T-helper 17 cell (primary cell): ENCODE results near the gene SCN9A. TPM values are rescaled to one million over a fixed set of nuclear protein-coding genes. Genes with fewer than 3 reads are reported as not detected.
A peak's percentile ranks its signal among the peaks of the same experiment; 100 is the strongest.

Experiments used
- ATAC-seq: fragments of 150-1000 bp; cut with Tn5 transposase; 2 replicates; pipeline ENCODE4 v1.10.0; 2021; ENCODE audit warnings: mild to moderate bottlenecking, moderate library complexity
- DNase-seq, 3 donors: peaks; one replicate each; pipeline versions ENCODE4 v3.0.0 to v3.0.0-alpha.2; 2020 to 2021
- H3K9me3 ChIP-seq: one replicate; pipeline ENCODE4 v1.7.0; 2013; ENCODE audit warnings: low read length, mild to moderate bottlenecking; ENCODE audit not compliant: control insufficient read depth, poor library complexity, severe bottlenecking
- H3K27ac Mint-ChIP-seq: one replicate; pipeline ENCODE4 v1.8.0; 2022; ENCODE audit warnings: mild to moderate bottlenecking, moderate library complexity, mixed read lengths
- H3K27me3 Mint-ChIP-seq: one replicate; pipeline ENCODE4 v1.8.0; 2022; ENCODE audit warnings: mixed read lengths
- H3K36me3 Mint-ChIP-seq: one replicate; pipeline ENCODE4 v1.8.0; 2022; ENCODE audit warnings: low read depth, mixed read lengths
- H3K4me1 Mint-ChIP-seq: one replicate; pipeline ENCODE4 v1.8.0; 2022; ENCODE audit warnings: mild to moderate bottlenecking, mixed read lengths
- H3K4me3 Mint-ChIP-seq: one replicate; pipeline ENCODE4 v1.8.0; 2022; ENCODE audit warnings: mild to moderate bottlenecking, moderate library complexity, mixed read lengths
- total RNA-seq, 4 donors: library from RNA in 2 of 4; stranded (reverse) in 2 of 4; gene quantifications; one replicate each; pipeline ENCODE4 v1.2.3 and lab custom pipeline; 2022 to 2026

The SCN9A gene
- total RNA-seq, 2 donors from 2014 or later, result 0.21 TPM; not detected in 1

DNA sequence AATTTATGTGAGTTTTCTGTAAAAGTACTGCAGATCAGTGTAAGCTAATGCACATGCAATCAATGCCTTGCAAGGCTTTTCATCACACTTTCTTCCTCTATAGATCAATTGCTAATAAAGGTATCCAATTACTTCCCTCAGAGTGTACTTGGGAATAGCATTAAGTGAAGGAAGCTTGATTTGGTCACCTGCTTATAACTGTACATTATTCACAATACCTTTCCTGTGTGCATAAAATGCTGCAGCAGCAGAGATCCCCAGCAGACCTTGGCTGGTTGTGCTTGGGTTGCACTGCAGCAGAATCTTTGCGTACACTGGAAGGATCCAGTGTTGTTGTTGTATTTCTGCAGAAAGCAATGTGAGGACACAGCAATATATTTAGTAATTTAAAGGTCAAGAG is 18.5 kb upstream of the SCN9A start:
- Mint-ChIP-seq H3K27ac (no peak overlapping the region), H3K36me3 (no peaks in the 10 kb centered on the region), H3K4me3 (no peak overlapping the region), H3K4me1 (no peaks in the 10 kb centered on the region), H3K27me3 (no peaks in the 10 kb centered on the region)
- no peak for ATAC-seq
- no peak for DNase-seq
- H3K9me3 ChIP-seq, result no peaks in the 10 kb centered on the region

DNA sequence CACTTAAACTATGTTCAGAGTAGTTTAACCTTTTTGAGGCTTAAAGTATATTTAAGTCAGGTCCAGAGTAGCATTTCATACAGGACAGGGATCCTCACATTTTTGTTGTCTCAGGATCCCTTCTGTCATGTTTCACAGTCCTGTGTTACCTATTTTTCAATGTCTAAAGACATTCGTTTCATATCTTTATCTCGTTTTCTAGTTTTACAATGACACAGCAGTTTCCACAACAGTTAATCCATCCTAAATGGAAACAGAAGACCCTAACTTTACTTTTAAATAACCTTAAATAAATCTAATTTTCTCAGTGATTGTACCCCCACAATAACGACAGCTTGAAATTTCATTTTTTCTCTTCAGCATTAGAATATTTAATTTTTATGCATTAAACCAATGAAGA is 17.3 kb upstream of the SCN9A start:
- Mint-ChIP-seq H3K4me3 (no peak overlapping the region), H3K4me1 (no peaks in the 10 kb centered on the region), H3K27me3 (no peaks in the 10 kb centered on the region), H3K36me3 (no peaks in the 10 kb centered on the region), H3K27ac (no peak overlapping the region)
- ATAC-seq (no peak), DNase-seq (no peak)
- no peaks in the 10 kb centered on the region for H3K9me3 ChIP-seq

DNA sequence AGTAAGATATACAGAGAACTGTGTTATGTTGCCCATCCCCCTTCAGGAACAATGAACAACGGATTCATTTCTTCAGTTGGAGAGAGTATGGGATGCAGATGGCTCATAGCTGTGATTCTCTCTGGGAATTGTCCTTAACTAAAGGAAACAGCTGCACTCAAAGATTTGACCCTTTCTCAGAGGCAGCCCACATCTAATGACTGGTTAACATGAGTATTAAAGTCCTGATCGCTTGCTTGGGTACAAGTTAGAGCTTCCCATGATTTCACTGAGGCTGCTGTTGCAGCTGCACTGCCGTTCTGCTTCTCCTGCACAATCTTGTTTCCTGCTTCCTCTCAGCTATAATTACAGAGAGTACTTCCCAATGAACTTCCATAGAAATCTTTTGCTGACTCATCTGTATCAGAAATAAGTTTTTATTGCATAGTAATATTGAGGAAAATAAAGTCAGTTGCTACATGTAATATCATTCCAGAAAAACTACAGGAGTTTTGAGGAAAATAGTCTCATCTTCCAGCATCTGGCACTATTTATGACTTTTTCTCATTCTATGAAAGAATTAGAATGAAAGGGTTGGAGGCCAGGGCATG is 12.8 kb upstream of the SCN9A start:
- no peak overlapping the region for H3K27ac Mint-ChIP-seq
- H3K27me3 Mint-ChIP-seq, result no peaks in the 10 kb centered on the region
- ATAC-seq (no peak), DNase-seq (no peak)
- no peaks in the 10 kb centered on the region for H3K4me1 Mint-ChIP-seq
- no peaks in the 10 kb centered on the region for H3K36me3 Mint-ChIP-seq
- H3K4me3 Mint-ChIP-seq, result no peak overlapping the region
- no peaks in the 10 kb centered on the region for H3K9me3 ChIP-seq

DNA sequence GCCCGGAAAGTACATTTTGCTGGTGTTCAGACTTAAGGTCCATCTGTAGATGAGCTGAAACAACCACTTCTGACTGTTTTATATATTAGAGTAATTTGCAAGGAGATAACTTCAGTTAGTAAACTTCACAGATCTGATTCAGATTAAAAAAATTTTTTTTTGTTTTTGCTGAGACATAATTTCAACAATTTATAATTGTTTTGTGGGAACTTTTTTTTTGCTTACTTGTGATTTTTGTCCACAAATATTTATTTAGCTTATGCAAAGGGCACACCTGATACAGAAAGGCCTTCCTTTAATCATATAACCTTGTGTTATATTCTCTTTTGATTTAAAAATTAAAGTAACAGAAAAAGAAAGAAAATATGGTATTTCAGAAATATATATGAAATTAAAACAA is 9.6 kb upstream of the SCN9A start:
- no peaks in the 10 kb centered on the region for H3K36me3 Mint-ChIP-seq
- no peak for DNase-seq
- no peak overlapping the region for H3K27ac Mint-ChIP-seq
- no peaks in the 10 kb centered on the region for H3K27me3 Mint-ChIP-seq
- no peaks in the 10 kb centered on the region for H3K9me3 ChIP-seq
- H3K4me3 Mint-ChIP-seq, result no peak overlapping the region
- no peak for ATAC-seq
- H3K4me1 Mint-ChIP-seq, result no peaks in the 10 kb centered on the region

DNA sequence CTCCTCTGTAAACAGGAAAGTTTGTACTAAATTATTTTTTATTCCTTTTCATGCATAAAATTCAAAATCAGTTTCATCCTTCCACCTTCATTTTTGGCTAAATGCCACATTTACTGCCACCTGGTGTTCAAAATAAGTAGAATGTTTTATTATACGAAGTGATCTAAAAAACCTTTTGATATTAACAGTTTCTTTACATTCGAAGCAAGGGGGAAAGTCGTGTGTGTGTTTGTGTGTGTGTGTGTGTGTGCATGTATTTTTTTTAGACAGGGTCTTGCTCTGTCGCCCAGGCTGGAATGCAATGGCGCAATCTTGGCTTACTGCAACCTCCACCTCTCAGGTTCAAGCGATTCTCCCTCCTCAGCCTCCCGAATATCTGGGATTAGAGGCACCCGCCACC is 9.0 kb upstream of the SCN9A start:
- Mint-ChIP-seq H3K27ac (no peak overlapping the region), H3K4me1 (no peaks in the 10 kb centered on the region), H3K36me3 (no peaks in the 10 kb centered on the region), H3K27me3 (no peaks in the 10 kb centered on the region), H3K4me3 (no peak overlapping the region)
- no peaks in the 10 kb centered on the region for H3K9me3 ChIP-seq
- no peak for DNase-seq
- no peak for ATAC-seq

DNA sequence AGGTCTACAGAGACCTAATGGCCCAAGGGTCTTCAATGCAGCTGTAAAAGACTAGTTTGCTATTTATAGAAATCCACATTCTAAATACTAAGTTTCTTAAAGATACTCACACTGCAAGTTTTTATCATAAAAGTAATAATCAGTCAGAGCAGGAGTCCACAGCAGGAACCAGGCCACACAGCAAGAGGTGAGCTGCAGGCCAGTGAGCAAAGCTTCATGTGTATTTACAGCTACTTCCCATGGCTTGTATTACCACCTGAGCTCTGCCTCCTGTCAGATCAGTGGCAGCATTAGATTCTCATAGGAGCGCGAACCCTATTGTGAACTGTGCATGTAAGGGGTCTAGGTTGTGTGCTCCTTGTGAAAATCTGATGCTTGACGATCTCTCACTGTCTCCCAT is 6.7 kb upstream of the SCN9A start:
- no peak overlapping the region for H3K4me3 Mint-ChIP-seq
- H3K36me3 Mint-ChIP-seq, result no peaks in the 10 kb centered on the region
- ATAC-seq, result no peak
- peaks cover 10% of the 10 kb centered on the region for H3K27me3 Mint-ChIP-seq
- DNase-seq, result no peak
- H3K27ac Mint-ChIP-seq, result no peak overlapping the region
- no peaks in the 10 kb centered on the region for H3K4me1 Mint-ChIP-seq
- no peaks in the 10 kb centered on the region for H3K9me3 ChIP-seq

DNA sequence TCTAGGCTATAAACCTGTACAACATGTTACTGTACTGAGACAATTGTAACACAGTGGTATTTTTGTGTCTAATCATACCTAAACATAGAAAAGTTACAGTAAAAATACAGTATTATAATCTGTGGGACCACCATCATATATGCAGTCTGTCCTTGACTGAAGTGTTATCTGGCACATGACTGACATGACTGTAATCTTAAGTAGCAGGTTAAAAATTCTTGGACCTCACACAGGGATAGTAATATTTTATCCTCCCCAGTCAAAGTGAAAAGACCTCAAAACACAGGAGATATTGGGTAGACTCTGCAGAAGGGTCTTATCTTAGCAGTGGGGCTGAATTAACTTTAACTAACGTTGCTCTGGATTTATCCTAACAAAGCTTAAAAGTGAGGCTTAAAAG is 4.9 kb upstream of the SCN9A start:
- ATAC-seq (no peak), DNase-seq (no peak)
- peaks cover 21% of the 10 kb centered on the region for H3K27me3 Mint-ChIP-seq
- H3K36me3 Mint-ChIP-seq, result no peaks in the 10 kb centered on the region
- H3K27ac Mint-ChIP-seq, result no peak overlapping the region
- H3K9me3 ChIP-seq, result no peaks in the 10 kb centered on the region
- H3K4me3 Mint-ChIP-seq, result no peak overlapping the region
- peaks cover 2% of the 10 kb centered on the region for H3K4me1 Mint-ChIP-seq

DNA sequence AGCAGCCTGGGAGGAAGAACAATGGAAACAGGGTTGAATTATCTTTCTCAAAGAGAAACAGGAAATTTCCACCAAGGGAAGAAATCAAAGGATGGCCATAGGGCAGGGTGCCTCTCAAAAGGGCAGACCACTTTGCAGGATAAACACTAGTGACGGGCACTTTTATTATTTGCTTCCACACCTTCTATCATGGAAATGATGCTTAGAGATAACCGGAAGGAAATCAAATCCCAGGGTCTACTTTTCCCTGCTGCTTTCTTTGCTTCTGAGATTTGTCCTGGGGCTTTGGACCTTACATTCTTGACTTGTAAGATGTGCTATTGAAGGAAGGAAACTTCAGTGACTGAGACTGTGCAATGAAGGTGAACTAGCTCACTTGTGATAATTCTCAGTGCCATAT is 1.1 kb upstream of the SCN9A start:
- Mint-ChIP-seq H3K27ac (no peak overlapping the region), H3K4me1 (peaks cover 9% of the 10 kb centered on the region), H3K27me3 (peaks cover 31% of the 10 kb centered on the region), H3K36me3 (no peaks in the 10 kb centered on the region), H3K4me3 (no peak overlapping the region)
- ATAC-seq (no peak), DNase-seq (no peak)
- no peaks in the 10 kb centered on the region for H3K9me3 ChIP-seq

DNA sequence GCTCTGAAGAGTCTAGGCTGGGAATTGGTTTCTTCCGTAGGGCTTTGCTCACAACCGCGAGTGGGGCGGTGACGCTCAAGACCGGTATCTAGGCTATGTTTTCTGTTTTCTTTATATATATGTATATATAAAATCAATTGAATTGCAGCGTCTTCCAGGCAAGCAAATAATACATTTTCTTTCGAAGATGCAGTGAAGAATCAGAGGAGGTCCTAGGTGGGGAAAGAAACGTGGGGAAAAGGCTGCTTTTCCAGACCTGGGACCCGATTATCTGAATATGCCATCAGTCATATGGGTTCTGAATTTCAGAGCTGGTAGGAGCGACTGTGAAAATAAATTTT is 714 bp upstream of the SCN9A start:
- Mint-ChIP-seq H3K27me3 (peaks cover 31% of the 10 kb centered on the region), H3K4me3 (peak overlapping the region; percentile 76), H3K36me3 (no peaks in the 10 kb centered on the region), H3K27ac (no peak overlapping the region), H3K4me1 (peaks cover 9% of the 10 kb centered on the region)
- ATAC-seq (no peak), DNase-seq (no peak)
- no peaks in the 10 kb centered on the region for H3K9me3 ChIP-seq

DNA sequence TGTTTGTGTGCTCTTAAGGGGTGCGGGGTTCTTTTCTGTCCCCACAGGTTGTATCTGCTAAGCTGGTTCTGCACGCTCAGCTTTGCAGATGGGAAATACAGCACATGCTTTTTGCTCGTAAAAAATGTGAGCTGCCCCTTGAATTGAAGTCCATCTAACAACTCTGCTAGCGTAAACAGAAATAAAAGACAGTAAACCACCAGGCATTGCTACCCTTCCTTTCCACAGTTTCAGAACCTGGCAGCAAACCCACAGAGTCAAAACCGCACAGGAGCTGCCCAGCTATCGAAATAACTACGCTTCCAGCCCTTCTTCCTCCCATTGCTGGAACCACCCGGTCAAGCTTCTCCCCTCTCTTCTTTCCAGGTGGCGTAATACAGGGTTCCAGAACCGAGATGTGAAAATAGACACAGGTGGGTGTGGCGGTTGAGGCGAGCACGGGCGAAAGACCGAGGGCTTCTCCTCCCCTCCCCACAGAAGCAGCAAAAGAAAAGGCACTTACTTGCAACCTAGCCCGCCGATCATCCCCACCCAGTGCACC is 479 bp downstream of the SCN9A start:
- Mint-ChIP-seq H3K27me3 (peaks cover 31% of the 10 kb centered on the region), H3K4me1 (peaks cover 9% of the 10 kb centered on the region), H3K27ac (no peak overlapping the region), H3K36me3 (no peaks in the 10 kb centered on the region), H3K4me3 (peak overlapping the region; percentile 76)
- no peak for DNase-seq
- no peak for ATAC-seq
- no peaks in the 10 kb centered on the region for H3K9me3 ChIP-seq

DNA sequence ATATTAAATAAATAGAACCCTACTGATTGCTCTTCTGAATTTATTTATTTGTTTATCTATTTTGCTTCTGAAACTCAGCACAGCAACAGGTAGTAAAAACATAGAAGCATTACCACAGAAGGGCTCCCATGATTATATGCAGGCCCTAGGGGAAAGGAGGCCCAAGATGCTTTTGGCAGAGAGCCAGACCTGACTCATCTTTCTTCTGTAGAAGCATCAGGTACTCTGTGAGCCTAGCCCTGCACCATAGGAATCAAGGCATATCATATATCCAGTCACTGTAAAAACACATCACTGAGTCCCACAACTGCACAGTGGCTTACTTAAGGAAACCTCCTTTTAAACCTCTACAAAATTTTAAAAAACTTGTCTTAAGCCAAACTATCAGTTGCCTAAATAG is 1.8 kb downstream of the SCN9A start:
- no peak overlapping the region for H3K4me3 Mint-ChIP-seq
- H3K27me3 Mint-ChIP-seq, result peaks cover 31% of the 10 kb centered on the region
- H3K27ac Mint-ChIP-seq, result no peak overlapping the region
- ATAC-seq, result no peak
- no peaks in the 10 kb centered on the region for H3K9me3 ChIP-seq
- no peak for DNase-seq
- H3K36me3 Mint-ChIP-seq, result no peaks in the 10 kb centered on the region
- H3K4me1 Mint-ChIP-seq, result peaks cover 9% of the 10 kb centered on the region

DNA sequence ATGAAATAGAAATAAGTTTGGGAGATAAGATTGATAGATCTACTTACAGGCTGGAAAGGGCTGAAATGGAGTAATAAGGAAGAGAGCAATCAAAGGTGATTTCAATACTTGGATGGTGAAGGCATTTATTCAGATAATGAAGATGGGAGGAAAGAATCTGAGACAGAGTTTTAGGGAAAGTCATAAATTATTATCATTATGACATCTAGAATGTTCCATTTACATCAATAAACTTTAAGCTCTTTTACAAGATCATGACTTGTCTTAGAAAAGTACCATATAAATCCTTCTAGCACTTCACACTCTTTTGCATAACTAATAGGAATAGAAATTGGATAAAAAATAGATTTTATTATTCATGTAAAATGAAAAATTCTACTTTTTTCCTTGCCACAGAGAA is 2.2 kb downstream of the SCN9A start:
- peaks cover 31% of the 10 kb centered on the region for H3K27me3 Mint-ChIP-seq

DNA sequence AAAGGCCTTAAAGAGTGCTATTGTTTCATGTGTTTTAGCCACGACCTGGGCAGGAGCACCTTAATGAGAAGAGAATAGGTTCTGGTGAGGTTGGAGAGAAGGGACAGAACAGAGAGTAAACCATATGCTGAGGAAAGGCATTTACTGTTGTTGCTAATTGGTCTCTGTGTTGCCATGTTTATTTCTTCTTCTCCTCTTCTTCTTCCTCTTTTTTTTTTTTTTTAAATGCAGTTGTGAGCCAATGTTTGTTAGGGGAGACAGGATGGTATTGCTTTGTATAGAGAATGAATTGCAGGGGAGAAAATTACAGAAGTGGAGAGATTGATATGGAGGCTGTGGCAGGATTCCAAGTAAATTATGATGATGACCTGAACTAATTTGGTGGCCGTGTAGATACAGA is 2.6 kb downstream of the SCN9A start:
- H3K9me3 ChIP-seq, result no peaks in the 10 kb centered on the region
- Mint-ChIP-seq H3K27ac (no peak overlapping the region), H3K36me3 (no peaks in the 10 kb centered on the region), H3K4me1 (peaks cover 9% of the 10 kb centered on the region), H3K27me3 (peaks cover 27% of the 10 kb centered on the region), H3K4me3 (no peak overlapping the region)
- ATAC-seq (no peak), DNase-seq (no peak)

More for the DNA sequence above, 2.2 kb downstream of the SCN9A start:
- peaks cover 9% of the 10 kb centered on the region for H3K4me1 Mint-ChIP-seq
- no peak overlapping the region for H3K4me3 Mint-ChIP-seq
- no peak for DNase-seq
- no peaks in the 10 kb centered on the region for H3K9me3 ChIP-seq
- no peaks in the 10 kb centered on the region for H3K36me3 Mint-ChIP-seq
- H3K27ac Mint-ChIP-seq, result no peak overlapping the region
- ATAC-seq, result no peak

DNA sequence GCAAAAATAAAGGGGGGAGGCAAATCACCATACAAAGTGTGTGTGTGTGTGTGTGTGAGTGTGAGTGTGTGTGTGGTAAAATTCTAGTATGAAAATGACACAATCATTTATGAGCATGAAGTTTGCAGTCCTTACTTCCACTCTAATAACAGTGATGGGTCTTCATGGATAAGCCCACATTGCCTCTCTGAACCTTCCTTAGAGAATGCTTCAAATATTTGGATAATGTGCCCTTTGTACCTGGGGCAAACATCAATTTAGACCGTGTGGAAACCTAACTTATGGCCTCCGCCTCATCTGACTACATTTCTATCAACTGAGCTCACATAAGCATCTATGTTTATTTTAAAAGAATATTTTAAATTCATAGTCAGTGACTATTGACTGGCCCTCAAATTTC is 3.7 kb downstream of the SCN9A start:
- peaks cover 21% of the 10 kb centered on the region for H3K27me3 Mint-ChIP-seq
- H3K4me1 Mint-ChIP-seq, result peaks cover 9% of the 10 kb centered on the region
- no peak overlapping the region for H3K4me3 Mint-ChIP-seq
- H3K9me3 ChIP-seq, result no peaks in the 10 kb centered on the region
- ATAC-seq (no peak), DNase-seq (no peak)
- H3K36me3 Mint-ChIP-seq, result no peaks in the 10 kb centered on the region
- H3K27ac Mint-ChIP-seq, result no peak overlapping the region
